K562 (cell line): ENCODE results near the gene FHIT. TPM values are rescaled to one million over a fixed set of nuclear protein-coding genes. Genes with fewer than 3 reads are reported as not detected.

Experiments used
- ATAC-seq: fragments of 200-7000 bp; cut with Tn5 transposase; 3 replicates; pipeline ENCODE4 v1.9.1; 2020; ENCODE audit warnings: moderate library complexity
- BruUV-seq: library from RNA; stranded (reverse); fragments of 400-500 nt; replicated peaks from 2 replicates; lab custom pipeline; 2021; lab: Mats Ljungman, UMichigan
- CTCF ChIA-PET: fragments of 300-600 bp; formaldehyde crosslinking; extraction: SDS; loops from one replicate; lab custom pipeline; 2021; ENCODE audit warnings: low intra/inter-chr PET ratio; lab: Yijun Ruan, JAX
- POLR2A ChIA-PET: fragments of 300-600, 350-650 bp; sonication (Branson Sonifier 250); formaldehyde crosslinking; extraction: SDS; loops from one replicate; lab custom pipeline; 2021; ENCODE audit warnings: antibody characterized with exemption, inconsistent platforms; lab: Yijun Ruan, JAX
- DNase-seq, 4 experiments: peaks; one replicate each; pipeline versions ENCODE4 v3.0.0 to v3.0.0-alpha.2; 2011 to 2018; ENCODE audit warnings: low spot score in 3 of 4, mixed read lengths in 3 of 4; ENCODE audit errors: extremely low read depth in 1 of 4
- FAIRE-seq: peaks from 2 replicates; lab custom pipeline; 2011; peaks lifted over from hg19 to GRCh38; lab: Jason Lieb, UNC
- H2AFZ ChIP-seq: 2 replicates; pipeline ENCODE4 v1.6.0; 2011; ENCODE audit warnings: low read depth, low read length, control low read depth, inconsistent platforms
- H3K27ac ChIP-seq: fragments of 200-600 bp; 3 replicates; pipeline ENCODE4 v1.8.0; 2011; ENCODE audit warnings: low read depth, mild to moderate bottlenecking, control low read depth, inconsistent platforms, low read length, moderate library complexity, mixed read lengths; ENCODE audit errors: extremely low read depth
- H3K27me3 ChIP-seq, 2 experiments: fragments of 300-600 bp in 1 of 2; 2 replicates in 1 of 2; 3 replicates in 1 of 2; pipeline versions ENCODE4 v1.6.0 to v1.8.0; 2011; ENCODE audit warnings: inconsistent platforms in 2 of 2, low read length in 2 of 2, mild to moderate bottlenecking in 1 of 2, mixed read lengths in 1 of 2, moderate library complexity in 1 of 2; ENCODE audit not compliant: control insufficient read depth in 2 of 2, insufficient read depth in 2 of 2
- H3K36me3 ChIP-seq: fragments of 300-600 bp; 3 replicates; pipeline ENCODE4 v1.8.0; 2011; ENCODE audit warnings: mild to moderate bottlenecking, low read length, inconsistent platforms; ENCODE audit not compliant: control insufficient read depth, insufficient read depth
- H3K4me1 ChIP-seq, 2 experiments: fragments of 200-600 bp in 1 of 2; replicated peaks in 1 of 2; 2 replicates in 1 of 2; 3 replicates in 1 of 2; pipeline versions ENCODE4 v1.5.1 to v1.8.0; 2011; ENCODE audit warnings: inconsistent platforms in 2 of 2, low read length in 2 of 2, mild to moderate bottlenecking in 1 of 2, mixed read lengths in 1 of 2, moderate library complexity in 1 of 2; ENCODE audit not compliant: control insufficient read depth in 2 of 2, insufficient read depth in 2 of 2
- H3K4me2 ChIP-seq: 2 replicates; pipeline ENCODE4 v1.6.1; 2011; ENCODE audit warnings: low read length, control low read depth, inconsistent platforms, mixed read lengths; ENCODE audit not compliant: insufficient read depth
- H3K4me3 ChIP-seq: fragments of 200-600 bp; sonication (generic), shearing (Covaris generic); 2 replicates; pipeline ENCODE4 v1.5.1; 2016; ENCODE audit warnings: control low read depth, inconsistent platforms
- H3K79me2 ChIP-seq: fragments of 200-600 bp; 3 replicates; pipeline ENCODE4 v1.8.0; 2011; ENCODE audit warnings: low read length, inconsistent platforms; ENCODE audit not compliant: control insufficient read depth, insufficient read depth
- H3K9ac ChIP-seq, 2 experiments: 2 replicates each; pipeline versions ENCODE4 v1.6.0 to v1.6.1; 2011; ENCODE audit warnings: low read depth in 2 of 2, low read length in 2 of 2, control low read depth in 1 of 2, inconsistent platforms in 1 of 2, mild to moderate bottlenecking in 1 of 2, mixed read lengths in 1 of 2; ENCODE audit not compliant: insufficient read depth in 1 of 2
- H3K9me1 ChIP-seq: one replicate; pipeline ENCODE4 v1.6.0; 2011; ENCODE audit warnings: inconsistent platforms, mild to moderate bottlenecking, low read length, moderate library complexity; ENCODE audit not compliant: control insufficient read depth, insufficient read depth
- H3K9me3 ChIP-seq: replicated peaks from 2 replicates; pipeline ENCODE4 v1.5.1; 2011; ENCODE audit warnings: low read depth, low read length, inconsistent platforms; ENCODE audit not compliant: control insufficient read depth, insufficient read depth
- H4K20me1 ChIP-seq: replicated peaks from 2 replicates; pipeline ENCODE4 v1.6.1; 2011; ENCODE audit warnings: low read length, inconsistent platforms, mixed read lengths; ENCODE audit not compliant: control insufficient read depth, insufficient read depth
- EP300 ChIP-seq: IDR thresholded peaks from 2 replicates; pipeline ENCODE4 v1.6.1; 2012; ENCODE audit warnings: low read length, improper control_type of control experiment
- FOXK1 ChIP-seq: sonication (generic); formaldehyde crosslinking; IDR thresholded peaks from 2 replicates; pipeline ENCODE4 v1.8.0; 2022; ENCODE audit warnings: missing genetic modification reagents, mild to moderate bottlenecking, borderline replicate concordance
- HEY1 ChIP-seq: fragments of 250-450 bp; sonication (Bioruptor Pico); IDR thresholded peaks from 2 replicates; pipeline ENCODE4 v1.5.0; 2020; ENCODE audit warnings: mild to moderate bottlenecking, moderate library complexity, borderline replicate concordance
- NFATC3 ChIP-seq: fragments of 450-650 bp; IDR thresholded peaks from 2 replicates; pipeline ENCODE4 v1.6.1; 2017; ENCODE audit warnings: mild to moderate bottlenecking
- STAT5A ChIP-seq: IDR thresholded peaks from 2 replicates; pipeline ENCODE4 v1.6.1; 2012; ENCODE audit warnings: low read length, inconsistent platforms, borderline replicate concordance
- TBL1XR1 ChIP-seq, 2 experiments: IDR thresholded peaks; 2 replicates each; pipeline ENCODE4 v1.6.1; 2012; ENCODE audit warnings: improper control_type of control experiment in 2 of 2, low read length in 2 of 2, mild to moderate bottlenecking in 1 of 2
- TCF3 ChIP-seq: sonication (generic); formaldehyde crosslinking; IDR thresholded peaks from 2 replicates; pipeline ENCODE4 v1.4.0; 2020; ENCODE audit warnings: mild to moderate bottlenecking, missing genetic modification reagents
- THRAP3 ChIP-seq: fragments of 450-650 bp; IDR thresholded peaks from 2 replicates; pipeline ENCODE4 v1.6.1; 2016; ENCODE audit warnings: mild to moderate bottlenecking, inconsistent platforms, borderline replicate concordance
- ZC3H8 ChIP-seq: fragments of 450-650 bp; IDR thresholded peaks from 2 replicates; pipeline ENCODE4 v1.6.1; 2017
- WGBS: fragments of 100-300 bp; shearing (Covaris generic); methylation state at CpG from one replicate; pipeline ENCODE4 v1.1.6; 2016; ENCODE audit warnings: low coverage, mixed read lengths; ENCODE audit not compliant: insufficient coverage; ENCODE audit errors: missing lambda C conversion rate; 5-methylcytosine and 5-hydroxymethylcytosine counted together
- in situ Hi-C: fragments of 300-500 bp; cut with MboI; formaldehyde crosslinking; loops from 4 replicates; pipeline ENCODE4 v1.15.0; 2018; ENCODE audit warnings: inconsistent platforms, mixed read lengths
- intact Hi-C: fragments of 100-400 bp; cut with micrococcal nuclease; formaldehyde crosslinking; loops from 2 replicates; pipeline ENCODE4 v1.14.2; 2022
- polyA plus RNA-seq, 8 experiments: library from polyadenylated mRNA; depleted of rRNA in 4 of 8; stranded (reverse) in 5 of 8; unstranded in 3 of 8; fragments of >200 nt; fragmentation: Nextera tagmentation in 2 of 8; fragmentation: Illumina TruSeq in 1 of 8; extraction: Ambion mirVana in 2 of 8; extraction: Trizol in 1 of 8; gene quantifications; 2 replicates each; pipeline versions ENCODE4 v1.2.1 to v1.2.3, GENCODE V29; 2011 to 2014; ENCODE audit warnings: inconsistent platforms in 1 of 8, missing spikeins in 1 of 8
- total RNA-seq, 7 experiments: library from RNA; depleted of rRNA in 6 of 7; stranded (reverse); fragments of >200 nt in 6 of 7; fragmentation: Illumina TruSeq in 2 of 7; extraction: Trizol in 2 of 7; gene quantifications; 2 replicates each; pipeline versions ENCODE4 v1.2.1 to v1.2.3, GENCODE V29; 2011 to 2021; ENCODE audit warnings: low replicate concordance in 1 of 7
- TF ChIP-seq, protein P1 (sequence below): fragments of 250-450 bp; sonication (Bioruptor Pico); IDR thresholded peaks from 2 replicates; pipeline ENCODE4 v1.5.0; 2021
- TF ChIP-seq, protein P2 (sequence below), 2 experiments: fragments of 450-650 bp; IDR thresholded peaks; 2 replicates each; pipeline ENCODE4 v1.6.1; 2016

FHIT gene
- total and polyA plus RNA-seq, 9 of the 15 experiments (the other 6 are each of a cell fraction or from before 2014, with no cell fraction given): 1.7 to 9.1 (median 4.3) TPM

DNA sequence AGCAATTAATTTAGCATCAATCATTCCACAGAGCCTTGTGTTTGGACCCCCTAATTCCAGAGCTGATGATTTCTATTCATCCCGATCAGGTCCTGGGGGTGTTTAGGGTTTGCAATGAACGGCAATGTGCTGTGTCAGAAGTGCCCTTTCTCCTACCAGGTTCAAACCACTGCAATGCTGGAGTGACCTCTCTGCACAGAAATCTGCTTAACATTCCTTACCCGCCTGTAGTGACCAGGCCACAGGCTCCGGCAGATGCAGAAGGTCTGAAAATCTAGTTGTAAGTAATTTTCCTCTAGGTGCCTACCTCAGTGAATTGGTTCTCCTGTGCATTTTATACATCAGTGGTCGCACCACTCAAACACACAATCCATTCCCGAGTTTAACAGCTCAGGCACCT lies 1476.1 kb downstream of the FHIT start:
- WGBS: 10% methylated on average over 2 of the region's 6 CpGs
- Histone ChIP-seq H3K9ac (no peak overlapping the region), H3K4me3 (no peak overlapping the region), H3K79me2 (no peaks in the 10 kb centered on the region), H3K4me2 (no peak overlapping the region), H3K4me1 (no peaks in the 10 kb centered on the region), H3K27me3 (no peaks in the 10 kb centered on the region), H3K9me1 (no peaks in the 10 kb centered on the region), H3K27ac (no peak overlapping the region), H3K9me3 (no peaks in the 10 kb centered on the region), H2AFZ (no peak overlapping the region), H3K36me3 (no peaks in the 10 kb centered on the region), H4K20me1 (no peaks in the 10 kb centered on the region)
- in situ Hi-C loops (no loop called here), intact Hi-C loops (no loop called here)
- ATAC-seq: no peak
- no peak for FAIRE-seq
- TF ChIP-seq FOXK1 (CRISPR knock-in tag) (no peak), NFATC3 (no peak), ZC3H8 (no peak), TBL1XR1 (IDR thresholded peaks at IDR 0.05; ENCODE audit: low read length in 2 of 2) (no peak), THRAP3 (no peak), STAT5A (no peak), EP300 (no peak), HEY1 (CRISPR knock-in tag) (no peak), TCF3 (CRISPR knock-in tag) (no peak)
- TF ChIP-seq, protein P1, sequence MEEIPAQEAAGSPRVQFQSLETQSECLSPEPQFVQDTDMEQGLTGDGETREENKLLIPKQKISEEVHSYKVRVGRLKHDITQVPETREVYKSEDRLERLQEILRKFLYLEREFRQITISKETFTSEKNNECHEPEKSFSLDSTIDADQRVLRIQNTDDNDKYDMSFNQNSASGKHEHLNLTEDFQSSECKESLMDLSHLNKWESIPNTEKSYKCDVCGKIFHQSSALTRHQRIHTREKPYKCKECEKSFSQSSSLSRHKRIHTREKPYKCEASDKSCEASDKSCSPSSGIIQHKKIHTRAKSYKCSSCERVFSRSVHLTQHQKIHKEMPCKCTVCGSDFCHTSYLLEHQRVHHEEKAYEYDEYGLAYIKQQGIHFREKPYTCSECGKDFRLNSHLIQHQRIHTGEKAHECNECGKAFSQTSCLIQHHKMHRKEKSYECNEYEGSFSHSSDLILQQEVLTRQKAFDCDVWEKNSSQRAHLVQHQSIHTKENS (CRISPR knock-in tag): no peak
- TF ChIP-seq, protein P2, sequence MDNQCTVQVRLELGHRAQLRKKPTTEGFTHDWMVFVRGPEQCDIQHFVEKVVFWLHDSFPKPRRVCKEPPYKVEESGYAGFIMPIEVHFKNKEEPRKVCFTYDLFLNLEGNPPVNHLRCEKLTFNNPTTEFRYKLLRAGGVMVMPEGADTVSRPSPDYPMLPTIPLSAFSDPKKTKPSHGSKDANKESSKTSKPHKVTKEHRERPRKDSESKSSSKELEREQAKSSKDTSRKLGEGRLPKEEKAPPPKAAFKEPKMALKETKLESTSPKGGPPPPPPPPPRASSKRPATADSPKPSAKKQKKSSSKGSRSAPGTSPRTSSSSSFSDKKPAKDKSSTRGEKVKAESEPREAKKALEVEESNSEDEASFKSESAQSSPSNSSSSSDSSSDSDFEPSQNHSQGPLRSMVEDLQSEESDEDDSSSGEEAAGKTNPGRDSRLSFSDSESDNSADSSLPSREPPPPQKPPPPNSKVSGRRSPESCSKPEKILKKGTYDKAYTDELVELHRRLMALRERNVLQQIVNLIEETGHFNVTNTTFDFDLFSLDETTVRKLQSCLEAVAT (IDR thresholded peaks at IDR 0.05): no peak
- ChIA-PET POLR2A (no interaction called here), CTCF (no interaction called here)
- DNase-seq: no peak
- no TSS peak for BruUV-seq
